ENCODE measurements around the gene ZNF536. TPM values are rescaled to one million over a fixed set of nuclear protein-coding genes. Genes with fewer than 3 reads are reported as not detected.
"Not testable (repeated sequence)": the region's sequence is repeated elsewhere in the genome, so short reads cannot be mapped to it uniquely, and the experiment has no call there.

Gene ZNF536
- total RNA-seq, 1 donor from 2014 or later = 0.20 TPM

DNA sequence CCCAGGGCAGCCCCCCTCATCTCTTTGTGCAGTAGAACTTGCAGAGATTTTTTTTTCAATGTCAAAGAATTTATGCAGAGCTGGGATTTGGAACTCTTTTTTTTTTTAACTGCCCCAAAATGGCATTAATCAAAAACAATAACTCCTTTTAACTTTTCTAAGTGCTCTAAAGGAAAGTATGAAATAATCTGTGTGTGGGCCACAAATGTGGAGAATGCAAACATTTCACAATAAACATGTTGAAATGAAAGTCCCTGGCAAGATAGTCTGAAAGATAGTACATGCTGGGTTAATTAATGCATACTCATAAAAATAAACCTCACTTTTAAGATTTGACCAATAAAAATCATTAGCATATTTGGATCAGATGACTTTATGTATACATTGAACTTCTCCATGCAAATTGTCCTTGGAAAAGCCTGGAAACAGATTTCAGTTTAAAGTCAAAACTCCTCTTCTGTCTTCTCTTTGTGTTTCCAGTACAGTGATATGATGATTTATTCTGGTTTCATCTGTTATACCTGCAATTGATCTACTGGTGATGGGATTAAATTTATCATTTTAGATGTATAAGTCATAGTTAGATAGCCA is 30.5 kb upstream of the ZNF536 start:
- no peak for ATAC-seq

GRCh38 chr19:30342901-30343300 is 29.3 kb upstream of the ZNF536 start:
- ATAC-seq = no peak

DNA sequence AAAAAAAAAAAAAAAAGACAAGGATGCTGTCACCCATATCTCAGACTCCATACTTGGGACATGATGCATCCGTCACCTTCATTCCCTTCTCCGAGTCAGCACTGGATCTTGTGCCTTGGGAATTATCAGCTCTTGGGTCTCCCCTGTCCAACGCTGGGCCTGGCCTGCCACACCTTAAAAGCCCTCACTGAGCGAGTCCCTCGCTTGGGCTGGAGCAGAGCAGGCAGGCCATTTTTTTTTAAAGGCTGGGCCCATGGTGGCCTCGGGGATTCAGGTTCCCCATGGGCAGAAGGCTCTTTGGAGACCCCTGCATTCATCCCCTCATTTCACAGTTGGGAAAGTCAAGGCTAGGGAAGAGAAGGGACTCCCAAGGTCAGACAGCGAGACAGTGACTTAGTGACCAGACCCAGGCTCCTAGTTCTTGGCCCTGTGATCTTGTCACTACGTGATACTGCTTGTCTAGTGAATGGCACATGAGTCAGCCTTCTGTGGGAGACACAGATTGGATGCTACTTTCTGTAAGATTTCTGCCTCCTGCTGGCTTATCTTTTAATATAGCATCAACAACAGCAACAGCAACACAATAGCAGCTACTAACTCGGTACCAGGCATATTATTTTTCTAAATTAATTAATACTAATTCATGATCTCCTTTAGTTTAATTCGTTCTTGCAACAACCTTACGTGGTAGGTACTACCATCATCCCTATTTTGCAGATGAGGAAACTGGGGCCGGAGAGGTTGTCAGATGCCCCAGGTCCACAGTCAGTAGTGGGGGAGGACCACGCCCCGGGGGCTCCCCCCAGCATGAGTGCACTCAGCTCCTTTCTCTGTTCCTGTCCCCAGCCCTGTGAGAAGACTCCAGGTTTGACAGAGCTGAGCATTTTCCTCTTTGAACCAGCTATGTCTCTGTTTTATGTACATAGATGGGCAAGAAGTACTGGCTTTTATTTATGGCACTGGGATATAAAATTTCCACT is 27.4 kb upstream of the ZNF536 start:
- no peak for ATAC-seq

DNA sequence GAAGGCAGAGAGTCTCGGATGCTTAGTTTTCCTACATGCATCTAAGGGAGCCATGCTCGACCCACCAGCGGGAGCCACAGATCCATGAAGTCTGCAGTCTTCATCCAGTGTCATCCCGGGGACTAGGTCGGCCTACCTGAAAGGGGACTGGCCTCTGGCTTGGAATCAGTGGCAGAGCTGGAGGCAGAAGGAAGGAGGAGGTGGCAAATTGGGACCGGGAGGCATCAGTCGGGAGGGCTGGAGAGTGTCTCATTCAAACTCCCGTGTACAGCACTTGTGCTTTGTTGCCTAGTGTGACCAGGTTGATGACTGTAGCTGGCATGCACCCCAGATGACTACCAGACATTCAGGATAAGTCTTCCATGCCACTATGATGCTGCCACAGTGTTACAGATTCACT is 26.5 kb upstream of the ZNF536 start:
- peak; percentile 13 for ATAC-seq

DNA sequence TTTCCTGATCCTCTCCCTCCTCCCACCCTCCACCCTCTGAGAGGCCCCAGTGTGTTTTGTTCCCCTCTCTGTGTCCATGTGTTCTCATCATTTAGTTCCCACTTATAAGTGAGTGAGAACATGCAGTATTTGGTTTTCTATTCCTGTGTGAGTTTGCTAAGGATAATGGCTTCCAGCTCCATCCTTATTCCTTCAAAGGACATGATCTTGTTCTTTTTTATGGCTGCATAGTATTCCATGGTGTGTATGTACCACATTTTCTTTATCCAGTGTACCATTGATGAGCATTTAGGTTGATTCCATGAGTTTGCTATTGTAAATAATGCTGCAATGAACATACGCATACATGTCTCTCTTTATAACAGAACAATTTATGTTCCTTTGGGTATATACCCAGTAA is 25.7 kb upstream of the ZNF536 start:
- ATAC-seq = not testable (repeated sequence)

DNA sequence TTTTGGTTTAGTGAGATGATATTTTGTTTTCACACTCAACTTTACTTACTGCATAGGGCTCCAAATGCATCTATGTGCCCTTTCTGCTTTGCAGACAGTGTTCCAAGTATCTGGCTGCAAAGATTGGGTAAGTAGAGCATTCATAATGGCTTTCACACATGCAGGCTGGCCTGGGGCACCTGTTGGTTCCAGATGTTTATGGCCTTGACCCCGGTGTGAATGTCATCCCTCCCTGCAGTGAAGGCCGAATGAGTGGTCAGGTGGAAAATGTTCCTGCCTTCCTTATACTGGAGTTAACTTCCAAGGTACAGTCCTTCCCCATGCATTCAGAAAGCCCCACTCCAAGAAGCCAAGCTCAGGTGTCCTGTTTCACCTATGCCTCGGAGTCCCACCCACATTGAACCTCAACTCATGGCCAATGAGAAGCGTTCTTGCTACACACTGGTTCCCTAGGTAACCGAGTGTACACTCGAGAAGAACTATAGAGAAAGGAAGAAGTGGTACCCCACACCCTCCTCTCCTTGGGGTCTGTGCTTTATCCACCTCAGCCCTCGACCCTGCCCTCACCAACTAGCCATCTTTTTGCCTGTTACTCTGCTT is 23.0 kb upstream of the ZNF536 start:
- no peak for ATAC-seq

- ATAC-seq = no peak
These were observed 21.2 kb upstream of the ZNF536 start for GRCh38 chr19:30350692-30351663.

DNA sequence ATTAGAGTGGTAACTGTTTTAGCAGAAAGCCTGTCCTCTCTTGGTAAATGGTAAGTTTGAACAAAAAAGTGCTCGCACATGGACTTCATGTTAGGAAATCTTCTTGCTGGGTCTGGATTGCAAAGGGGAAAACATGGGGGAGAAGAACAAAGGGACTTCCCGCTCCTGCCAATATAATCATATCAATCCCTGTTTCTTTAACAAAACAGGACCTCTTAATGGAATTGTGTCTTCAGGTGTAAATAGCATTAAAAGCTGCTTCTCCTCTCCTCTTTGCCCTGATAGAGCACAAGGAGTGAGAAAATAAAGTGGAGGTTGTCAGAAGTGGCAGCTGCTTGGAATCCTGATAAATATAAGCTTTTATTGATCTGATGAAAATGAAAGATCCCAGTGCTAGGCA is 20.4 kb upstream of the ZNF536 start:
- ATAC-seq = no peak

DNA sequence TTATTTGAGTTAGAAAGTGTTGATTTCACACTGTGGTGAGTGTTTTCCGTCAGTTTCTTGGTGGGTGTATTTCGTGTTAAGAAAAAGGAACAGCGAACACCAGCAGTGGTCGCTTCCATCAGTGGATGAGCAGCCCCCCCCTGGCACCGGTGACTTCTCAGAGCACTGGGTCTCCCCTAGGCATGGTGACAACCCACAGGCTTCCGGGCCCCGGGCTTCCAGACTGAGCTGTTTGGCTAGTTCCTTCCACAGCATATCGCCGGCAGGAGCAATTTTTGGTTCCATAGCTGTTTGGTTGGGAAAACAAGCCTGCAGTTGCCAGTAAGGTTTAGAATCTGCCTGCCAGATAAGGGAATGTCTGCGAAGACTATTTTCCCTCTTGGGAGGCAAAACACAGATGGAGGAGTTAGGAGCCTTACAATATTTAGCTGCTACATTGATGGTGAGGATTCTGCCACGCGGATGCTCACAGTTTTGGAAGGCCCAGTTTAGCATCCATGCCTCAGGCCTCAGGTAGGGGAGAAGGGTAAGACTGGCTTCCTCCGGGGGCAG is 18.7 kb upstream of the ZNF536 start:
- no peak for ATAC-seq

DNA sequence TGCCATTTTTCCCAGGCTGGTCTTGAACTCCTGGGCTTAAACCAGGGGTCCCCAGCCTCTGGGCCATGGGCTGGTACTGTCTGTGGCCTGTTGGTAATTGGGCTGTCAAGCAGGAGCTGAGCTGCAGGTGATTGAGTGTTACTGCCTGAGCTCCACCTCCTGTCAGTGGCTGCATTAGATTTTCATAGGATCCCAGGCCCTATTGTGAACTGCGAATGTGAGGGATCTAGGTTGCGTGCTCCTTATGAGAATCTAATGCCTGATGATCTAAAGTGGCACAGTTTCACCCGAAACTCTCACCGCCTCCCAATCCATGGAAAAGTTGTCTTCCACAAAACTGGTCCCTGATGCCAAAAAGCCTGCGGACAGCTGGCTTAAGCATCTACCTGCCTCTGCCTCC is 16.6 kb upstream of the ZNF536 start:
- ATAC-seq = no peak

DNA sequence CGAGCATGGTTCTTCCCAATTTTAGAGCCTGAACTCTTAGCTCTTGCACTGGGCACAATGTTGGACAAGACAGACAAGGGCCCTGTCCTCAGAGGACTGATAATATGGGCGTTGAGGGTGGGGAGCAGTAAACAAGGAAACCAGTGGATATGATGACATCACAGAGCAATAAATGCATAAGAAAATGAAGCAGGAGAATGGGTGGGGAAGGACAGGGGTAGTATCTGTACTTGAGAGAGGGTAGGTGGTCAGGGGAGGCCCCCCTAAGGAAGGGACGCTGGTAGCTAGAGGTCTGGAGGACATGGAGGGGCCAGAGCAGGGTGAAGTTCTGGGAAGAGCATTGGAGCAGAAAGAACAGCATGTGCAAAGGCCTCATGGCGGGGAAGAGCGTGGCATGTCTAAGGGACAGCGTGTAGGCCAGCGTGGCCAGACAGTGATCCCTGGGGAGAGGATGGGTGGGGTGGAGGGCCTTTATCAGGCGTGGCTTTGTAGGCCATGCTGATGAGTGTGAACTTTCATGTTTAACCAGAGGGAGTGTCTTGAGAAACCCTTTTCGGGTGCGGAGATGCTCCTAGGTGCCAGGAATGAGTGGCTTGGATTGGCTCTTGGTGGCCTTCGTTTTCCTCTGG is 15.1 kb upstream of the ZNF536 start:
- no peak for ATAC-seq

DNA sequence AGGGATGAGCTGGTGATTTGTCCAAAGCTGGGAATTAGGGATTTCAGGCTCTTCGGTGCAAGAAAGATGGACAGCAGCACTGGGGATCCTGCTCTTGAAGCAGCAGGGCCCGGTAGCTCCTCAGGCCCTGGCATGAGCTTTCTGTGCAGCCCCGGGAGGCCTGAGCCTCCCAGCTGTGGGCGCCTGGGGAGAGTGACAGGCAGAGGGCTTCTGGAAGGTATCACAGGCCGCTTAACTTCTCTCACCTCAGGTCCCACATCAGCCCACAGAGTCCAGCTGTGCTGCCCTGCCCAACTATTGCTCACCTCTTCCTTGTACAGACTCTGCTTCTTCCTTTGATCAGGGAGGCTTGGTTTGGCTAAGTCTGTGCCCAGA is 14.6 kb upstream of the ZNF536 start:
- no peak for ATAC-seq

GRCh38 chr19:30358319-30358718 is 13.9 kb upstream of the ZNF536 start:
- ATAC-seq = no peak

GRCh38 chr19:30358821-30359580 is 13.2 kb upstream of the ZNF536 start:
- ATAC-seq = no peak

DNA sequence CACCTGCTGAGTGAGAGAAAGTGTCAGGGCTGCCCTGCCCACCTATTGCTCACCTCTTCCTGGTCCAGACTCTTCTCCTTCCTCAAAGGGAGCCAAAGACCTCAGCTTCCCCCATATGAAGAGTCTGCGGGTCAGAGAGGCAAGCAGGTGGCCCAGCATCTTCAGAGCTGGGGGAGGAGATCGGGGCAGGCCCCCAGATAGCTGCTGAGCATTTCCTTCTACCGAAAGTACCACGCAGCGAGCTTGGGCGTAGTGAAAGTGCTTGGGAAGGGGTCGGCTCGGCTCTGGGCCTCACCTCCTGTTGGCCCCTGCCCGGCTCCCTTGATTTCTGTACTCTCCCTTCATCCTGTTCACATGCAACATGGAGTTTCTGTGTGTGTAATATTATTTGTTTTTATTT is 12.2 kb upstream of the ZNF536 start:
- no peak for ATAC-seq

DNA sequence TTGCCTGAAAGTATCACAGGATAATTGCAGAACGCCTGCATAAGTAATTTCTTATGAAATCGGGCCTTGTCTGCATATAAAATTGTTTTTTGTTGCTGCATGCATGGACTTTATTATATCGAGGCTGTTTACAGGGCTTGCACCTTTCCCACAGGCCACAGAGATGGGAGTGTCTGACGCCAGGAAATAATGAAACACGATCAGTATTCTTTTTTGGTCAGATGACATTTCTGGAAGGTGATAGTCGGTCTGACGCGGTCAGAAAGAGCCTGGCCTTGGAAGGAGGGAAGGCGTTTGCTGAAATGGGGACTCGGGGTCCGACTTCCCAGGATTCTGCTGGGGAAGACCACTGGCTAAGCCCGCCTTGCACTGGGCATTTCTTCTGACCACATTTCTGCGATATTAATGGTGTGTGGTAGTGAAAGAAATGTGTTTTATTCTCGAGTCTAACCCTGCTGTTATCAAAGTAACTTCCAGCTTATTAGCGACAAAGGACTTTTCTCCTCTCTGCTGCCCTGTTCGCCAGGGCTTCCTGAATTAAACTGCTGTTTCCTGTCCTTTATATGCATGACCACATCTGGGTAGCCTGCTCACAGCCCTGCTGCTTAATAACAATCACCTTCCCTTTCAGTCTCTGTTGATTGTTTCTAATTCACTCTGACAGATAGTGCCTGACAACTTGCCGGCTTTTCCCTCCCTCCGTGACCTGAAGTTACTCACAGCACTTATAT is 11.6 kb upstream of the ZNF536 start:
- no peak for ATAC-seq

DNA sequence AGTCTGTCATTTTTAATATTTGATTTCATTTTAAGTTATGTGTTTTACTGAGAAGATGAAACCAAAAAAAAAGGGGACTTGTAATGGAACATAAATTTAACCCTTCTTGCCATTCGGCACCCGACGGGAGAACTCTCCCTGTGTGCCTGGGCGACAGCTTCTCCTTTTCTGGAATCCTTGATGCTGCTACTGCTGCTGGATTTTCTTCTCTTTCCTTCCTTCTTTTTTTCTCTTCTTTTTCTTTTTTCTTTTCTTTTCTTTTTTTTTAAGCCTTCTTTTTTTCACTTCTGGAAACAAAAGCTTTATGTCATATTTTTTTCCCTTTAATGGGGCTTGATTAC is 11.1 kb upstream of the ZNF536 start:
- ATAC-seq = no peak

DNA sequence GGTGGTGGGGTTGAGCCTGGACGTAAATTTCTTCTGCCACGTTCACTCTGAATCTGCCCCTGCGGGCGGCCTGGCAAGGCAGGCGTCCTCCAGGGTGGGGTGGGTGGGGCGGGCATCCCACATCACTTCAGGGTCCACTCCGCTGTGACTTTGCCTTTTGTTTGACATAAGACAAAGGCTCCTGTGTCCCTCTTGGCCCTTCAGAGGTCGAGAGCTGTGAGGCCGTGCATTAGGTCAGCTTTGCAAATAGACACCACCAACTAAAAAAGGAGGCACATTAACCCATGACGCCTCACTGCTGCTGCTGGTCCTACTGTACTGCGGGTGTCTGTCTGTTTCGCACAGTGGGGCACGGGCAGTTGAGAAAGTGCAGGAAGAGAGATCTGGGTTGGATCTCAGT is 10.5 kb upstream of the ZNF536 start:
- ATAC-seq = no peak

GRCh38 chr19:30362156-30362754 is 9.9 kb upstream of the ZNF536 start:
- ATAC-seq = no peak

GRCh38 chr19:30363073-30363472 is 9.1 kb upstream of the ZNF536 start:
- no peak for ATAC-seq

Data from esophagus mucosa (tissue), 1 donor.